WTC11 (cell line): Measurements from ENCODE around the gene LOXL1. TPM values are rescaled to one million over a fixed set of nuclear protein-coding genes. Genes with fewer than 3 reads are reported as not detected.
A peak's percentile ranks its signal among the peaks of the same experiment; 100 is the strongest.

ENCODE experiments used
- ATAC-seq: fragments of 200-7000 bp; cut with Tn5 transposase; 2 replicates; pipeline ENCODE4 v1.10.0; 2021; ENCODE audit warnings: mild to moderate bottlenecking, moderate library complexity
- CTCF ChIA-PET: fragments of 300-600 bp; sonication (Branson Sonifier 250); formaldehyde crosslinking; loops from one replicate; lab custom pipeline; 2021; ENCODE audit warnings: antibody characterized with exemption; lab: Charles Lee
- POLR2A ChIA-PET: fragments of 350-600 bp; sonication (Branson Sonifier 250); formaldehyde crosslinking; loops from one replicate; lab custom pipeline; 2021; ENCODE audit warnings: antibody characterized with exemption; lab: Charles Lee
- DNase-seq: peaks from one replicate; pipeline ENCODE4 v3.0.0; 2021; ENCODE audit warnings: low spot score
- H3K27ac Mint-ChIP-seq: 2 replicates; pipeline ENCODE4 v1.8.0; 2021; ENCODE audit warnings: mixed read lengths
- H3K27me3 Mint-ChIP-seq: 2 replicates; pipeline ENCODE4 v1.8.0; 2021; ENCODE audit warnings: low read depth, mild to moderate bottlenecking, moderate library complexity, mixed read lengths
- H3K36me3 Mint-ChIP-seq: 2 replicates; pipeline ENCODE4 v1.8.0; 2021; ENCODE audit warnings: mixed read lengths
- H3K4me1 Mint-ChIP-seq: 2 replicates; pipeline ENCODE4 v1.8.0; 2022; ENCODE audit warnings: mixed read lengths
- H3K4me3 Mint-ChIP-seq: 2 replicates; pipeline ENCODE4 v1.8.0; 2021; ENCODE audit warnings: mild to moderate bottlenecking, moderate library complexity, mixed read lengths
- H3K9me3 Mint-ChIP-seq: 2 replicates; pipeline ENCODE4 v1.8.0; 2021; ENCODE audit warnings: mixed read lengths
- CBFB ChIP-seq: sonication (generic); formaldehyde crosslinking; IDR thresholded peaks from 2 replicates; pipeline ENCODE4 v1.8.1; 2022; ENCODE audit warnings: mild to moderate bottlenecking, low read depth, missing genetic modification reagents
- CREB1 ChIP-seq: sonication (generic); formaldehyde crosslinking; IDR thresholded peaks from 2 replicates; pipeline ENCODE4 v1.8.0; 2023; ENCODE audit warnings: mild to moderate bottlenecking, missing genetic modification reagents
- ELF4 ChIP-seq: sonication (generic); formaldehyde crosslinking; IDR thresholded peaks from 2 replicates; pipeline ENCODE4 v1.8.1; 2022; ENCODE audit warnings: low read depth, mild to moderate bottlenecking, moderate library complexity, missing genetic modification reagents
- FOXK1 ChIP-seq: sonication (generic); formaldehyde crosslinking; IDR thresholded peaks from 2 replicates; pipeline ENCODE4 v1.8.0; 2022; ENCODE audit warnings: mild to moderate bottlenecking, moderate library complexity, missing genetic modification reagents
- FOXP1 ChIP-seq: sonication (generic); formaldehyde crosslinking; IDR thresholded peaks from 2 replicates; pipeline ENCODE4 v1.8.0; 2022; ENCODE audit warnings: missing genetic modification reagents, mild to moderate bottlenecking, moderate library complexity, borderline replicate concordance
- GRHL2 ChIP-seq: fragments of 250-450 bp; sonication (Bioruptor Pico); IDR thresholded peaks from 2 replicates; pipeline ENCODE4 v1.8.0; 2022; ENCODE audit warnings: mild to moderate bottlenecking, moderate library complexity; ENCODE audit not compliant: insufficient replicate concordance, severe bottlenecking
- HMGA2 ChIP-seq: fragments of 250-450 bp; sonication (Bioruptor Pico); IDR thresholded peaks from 2 replicates; pipeline ENCODE4 v1.4.0; 2021; ENCODE audit warnings: mild to moderate bottlenecking, moderate library complexity
- MXD4 ChIP-seq: fragments of 250-450 bp; sonication (Bioruptor Pico); IDR thresholded peaks from 2 replicates; pipeline ENCODE4 v1.8.0; 2021; ENCODE audit warnings: mild to moderate bottlenecking, moderate library complexity, borderline replicate concordance
- NFATC4 ChIP-seq: fragments of 250-450 bp; sonication (Bioruptor Pico); IDR thresholded peaks from 2 replicates; pipeline ENCODE4 v1.9.0; 2021; ENCODE audit warnings: mild to moderate bottlenecking
- NR3C1 ChIP-seq: sonication (generic); formaldehyde crosslinking; conservative IDR thresholded peaks from 2 replicates; pipeline ENCODE4 v1.8.1; 2023; ENCODE audit warnings: low read depth, mild to moderate bottlenecking, missing genetic modification reagents
- RORB ChIP-seq: fragments of 250-450 bp; sonication (Bioruptor Pico); IDR thresholded peaks from 2 replicates; pipeline ENCODE4 v1.9.0; 2021; ENCODE audit warnings: mild to moderate bottlenecking
- SP1 ChIP-seq: sonication (generic); formaldehyde crosslinking; conservative IDR thresholded peaks from 2 replicates; pipeline ENCODE4 v1.8.1; 2022; ENCODE audit warnings: missing genetic modification reagents
- TEAD1 ChIP-seq: sonication (generic); formaldehyde crosslinking; IDR thresholded peaks from 2 replicates; pipeline ENCODE4 v1.8.0; 2022; ENCODE audit warnings: mild to moderate bottlenecking, missing genetic modification reagents
- ZNF263 ChIP-seq: sonication (generic); formaldehyde crosslinking; IDR thresholded peaks from 2 replicates; pipeline ENCODE4 v1.8.1; 2022; ENCODE audit warnings: low read depth, mild to moderate bottlenecking, moderate library complexity, missing genetic modification reagents
- total RNA-seq: library from RNA; stranded (reverse); gene quantifications from 3 replicates; pipeline ENCODE4 v1.2.3, GENCODE V29; 2021
- TF ChIP-seq, protein P1 (sequence below): fragments of 250-450 bp; sonication (Bioruptor Pico); IDR thresholded peaks from 2 replicates; pipeline ENCODE4 v1.9.0; 2021; ENCODE audit warnings: mild to moderate bottlenecking
- TF ChIP-seq, protein P2 (sequence below): sonication (generic); formaldehyde crosslinking; IDR thresholded peaks from 2 replicates; pipeline ENCODE4 v1.8.0; 2022; ENCODE audit warnings: missing genetic modification reagents
- TF ChIP-seq, protein P3 (sequence below): sonication (generic); formaldehyde crosslinking; conservative IDR thresholded peaks from 2 replicates; pipeline ENCODE4 v1.8.1; 2023; ENCODE audit warnings: mild to moderate bottlenecking, low read depth, missing genetic modification reagents, moderate library complexity
- TF ChIP-seq, protein P4 (sequence below): sonication (generic); formaldehyde crosslinking; IDR thresholded peaks from 2 replicates; pipeline ENCODE4 v1.8.1; 2022; ENCODE audit warnings: low read depth, mild to moderate bottlenecking, moderate library complexity, missing genetic modification reagents, borderline replicate concordance
- TF ChIP-seq, protein P5 (sequence below): sonication (generic); formaldehyde crosslinking; IDR thresholded peaks from 2 replicates; pipeline ENCODE4 v1.8.0; 2023; ENCODE audit warnings: missing genetic modification reagents
- TF ChIP-seq, protein P6 (sequence below): sonication (generic); formaldehyde crosslinking; IDR thresholded peaks from 2 replicates; pipeline ENCODE4 v1.8.0; 2023; ENCODE audit warnings: mild to moderate bottlenecking, missing genetic modification reagents

Gene LOXL1
- total RNA-seq, 1 experiment from 2014 or later: 10.6 TPM

DNA sequence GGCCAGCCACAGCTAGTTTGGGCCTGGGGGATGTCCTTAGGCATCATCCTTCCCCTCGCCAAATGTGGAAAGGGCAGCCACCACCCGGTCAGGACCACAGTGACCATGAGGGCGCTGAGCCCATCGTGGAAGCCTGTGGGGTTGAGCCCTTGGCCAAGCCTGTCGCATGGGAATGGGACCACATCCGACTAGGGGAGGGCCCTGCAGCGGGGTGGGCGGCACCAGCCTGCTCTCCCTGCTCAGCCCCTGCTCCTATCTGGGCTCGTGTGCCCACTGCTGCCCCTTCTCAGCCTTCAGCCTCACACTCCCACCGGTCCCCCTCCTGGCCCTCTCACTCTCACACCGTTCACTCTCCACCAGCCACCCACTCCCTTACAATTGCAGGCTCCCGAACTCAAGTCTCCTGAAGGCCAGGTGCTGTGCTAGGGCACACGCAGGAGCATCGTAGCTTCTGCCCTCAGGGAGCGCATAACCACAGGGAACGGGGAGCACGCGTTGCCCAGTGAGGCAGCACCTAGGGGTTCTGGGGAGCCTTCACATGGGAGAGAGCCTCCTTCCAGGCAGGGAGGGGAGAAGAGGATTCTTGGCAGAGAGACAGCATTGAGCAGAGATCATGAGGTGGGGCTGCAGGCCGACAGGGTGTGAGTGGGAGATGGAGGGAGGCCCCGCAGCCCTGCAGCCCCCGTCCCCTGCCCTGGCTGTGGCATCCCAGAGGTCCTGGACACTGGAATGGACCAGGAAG, 26.1 kb downstream of the LOXL1 start:
- no peak for ATAC-seq
- Mint-ChIP-seq H3K9me3 (no peaks in the 10 kb centered on the region), H3K4me3 (no peak overlapping the region), H3K27me3 (peaks cover 3% of the 10 kb centered on the region; the same call in 1 of the 2 replicates), H3K36me3 (no peaks in the 10 kb centered on the region), H3K27ac (no peak overlapping the region; the same call in 1 of the 2 replicates), H3K4me1 (peaks cover 10% of the 10 kb centered on the region)
- ChIA-PET CTCF (interaction anchor here (0.8 to 7.3 kb wide), 16 partner anchors 14 to 370 kb away, joined by 4 to 93 read pairs (median 11); partner anchors contain the start of genes LOXL1 and PML), POLR2A (no interaction called here)
- TF ChIP-seq, protein P1, sequence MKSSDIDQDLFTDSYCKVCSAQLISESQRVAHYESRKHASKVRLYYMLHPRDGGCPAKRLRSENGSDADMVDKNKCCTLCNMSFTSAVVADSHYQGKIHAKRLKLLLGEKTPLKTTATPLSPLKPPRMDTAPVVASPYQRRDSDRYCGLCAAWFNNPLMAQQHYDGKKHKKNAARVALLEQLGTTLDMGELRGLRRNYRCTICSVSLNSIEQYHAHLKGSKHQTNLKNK (CRISPR knock-in tag): no peak
- TF ChIP-seq, protein P2, sequence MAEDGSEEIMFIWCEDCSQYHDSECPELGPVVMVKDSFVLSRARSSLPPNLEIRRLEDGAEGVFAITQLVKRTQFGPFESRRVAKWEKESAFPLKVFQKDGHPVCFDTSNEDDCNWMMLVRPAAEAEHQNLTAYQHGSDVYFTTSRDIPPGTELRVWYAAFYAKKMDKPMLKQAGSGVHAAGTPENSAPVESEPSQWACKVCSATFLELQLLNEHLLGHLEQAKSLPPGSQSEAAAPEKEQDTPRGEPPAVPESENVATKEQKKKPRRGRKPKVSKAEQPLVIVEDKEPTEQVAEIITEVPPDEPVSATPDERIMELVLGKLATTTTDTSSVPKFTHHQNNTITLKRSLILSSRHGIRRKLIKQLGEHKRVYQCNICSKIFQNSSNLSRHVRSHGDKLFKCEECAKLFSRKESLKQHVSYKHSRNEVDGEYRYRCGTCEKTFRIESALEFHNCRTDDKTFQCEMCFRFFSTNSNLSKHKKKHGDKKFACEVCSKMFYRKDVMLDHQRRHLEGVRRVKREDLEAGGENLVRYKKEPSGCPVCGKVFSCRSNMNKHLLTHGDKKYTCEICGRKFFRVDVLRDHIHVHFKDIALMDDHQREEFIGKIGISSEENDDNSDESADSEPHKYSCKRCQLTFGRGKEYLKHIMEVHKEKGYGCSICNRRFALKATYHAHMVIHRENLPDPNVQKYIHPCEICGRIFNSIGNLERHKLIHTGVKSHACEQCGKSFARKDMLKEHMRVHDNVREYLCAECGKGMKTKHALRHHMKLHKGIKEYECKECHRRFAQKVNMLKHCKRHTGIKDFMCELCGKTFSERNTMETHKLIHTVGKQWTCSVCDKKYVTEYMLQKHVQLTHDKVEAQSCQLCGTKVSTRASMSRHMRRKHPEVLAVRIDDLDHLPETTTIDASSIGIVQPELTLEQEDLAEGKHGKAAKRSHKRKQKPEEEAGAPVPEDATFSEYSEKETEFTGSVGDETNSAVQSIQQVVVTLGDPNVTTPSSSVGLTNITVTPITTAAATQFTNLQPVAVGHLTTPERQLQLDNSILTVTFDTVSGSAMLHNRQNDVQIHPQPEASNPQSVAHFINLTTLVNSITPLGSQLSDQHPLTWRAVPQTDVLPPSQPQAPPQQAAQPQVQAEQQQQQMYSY (CRISPR knock-in tag): 0 out of 2 replicates have a peak, but pooled peaks have one; percentile 32
- DNase-seq: no peak

DNA sequence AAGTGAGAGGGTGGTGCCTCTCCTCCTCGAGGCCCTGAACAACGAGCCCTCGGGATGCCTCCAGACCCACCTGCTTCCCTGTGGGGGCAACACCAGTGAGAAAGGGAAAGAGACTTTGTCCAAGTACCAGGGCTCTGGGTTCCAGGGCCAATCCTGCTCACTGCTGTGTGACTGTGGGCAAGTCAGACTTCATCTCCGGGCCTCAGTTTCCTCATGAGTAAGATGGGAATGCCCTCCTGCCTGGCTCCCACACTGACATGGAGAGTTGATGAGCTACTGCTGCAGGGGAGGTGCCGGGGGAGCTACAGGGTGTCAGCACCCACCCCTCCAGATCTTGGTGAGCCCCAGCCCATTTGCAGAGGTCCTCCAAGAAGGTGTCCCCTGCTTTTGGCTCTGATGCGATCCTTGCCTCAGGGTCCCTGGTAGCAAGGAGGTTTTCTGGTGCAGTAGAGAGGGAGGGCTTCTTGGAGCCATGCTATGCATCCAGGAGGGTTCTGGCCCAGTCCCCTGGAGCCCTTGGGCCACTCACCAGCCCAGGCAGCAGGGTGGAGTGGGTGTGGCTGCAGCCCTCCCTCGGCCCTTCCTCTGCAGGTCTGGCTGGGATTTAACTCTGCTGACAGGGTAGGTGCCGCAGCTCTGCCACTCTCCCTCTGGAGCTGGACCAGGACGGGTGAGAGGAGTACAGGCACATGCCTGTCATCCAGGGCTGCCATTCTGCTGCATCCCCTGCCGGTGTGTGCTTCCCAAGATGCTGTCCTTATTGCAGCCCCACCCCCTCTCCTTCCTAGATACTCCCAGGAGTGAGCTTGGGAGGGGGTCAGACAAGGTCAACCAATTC, 26.9 kb downstream of the LOXL1 start:
- no peak overlapping the region for H3K4me3 Mint-ChIP-seq
- peaks cover 3% of the 10 kb centered on the region; the same call in 1 of the 2 replicates for H3K27me3 Mint-ChIP-seq
- CTCF ChIA-PET: interaction anchor here (1.5 to 7.3 kb wide), 6 partner anchors 20 to 84 kb away, joined by 6 to 61 read pairs (median 12); partner anchors contain the start of gene LOXL1
- ATAC-seq (no peak), DNase-seq (no peak)
- no peaks in the 10 kb centered on the region for H3K36me3 Mint-ChIP-seq
- no peaks in the 10 kb centered on the region for H3K9me3 Mint-ChIP-seq
- TF ChIP-seq, protein P3, sequence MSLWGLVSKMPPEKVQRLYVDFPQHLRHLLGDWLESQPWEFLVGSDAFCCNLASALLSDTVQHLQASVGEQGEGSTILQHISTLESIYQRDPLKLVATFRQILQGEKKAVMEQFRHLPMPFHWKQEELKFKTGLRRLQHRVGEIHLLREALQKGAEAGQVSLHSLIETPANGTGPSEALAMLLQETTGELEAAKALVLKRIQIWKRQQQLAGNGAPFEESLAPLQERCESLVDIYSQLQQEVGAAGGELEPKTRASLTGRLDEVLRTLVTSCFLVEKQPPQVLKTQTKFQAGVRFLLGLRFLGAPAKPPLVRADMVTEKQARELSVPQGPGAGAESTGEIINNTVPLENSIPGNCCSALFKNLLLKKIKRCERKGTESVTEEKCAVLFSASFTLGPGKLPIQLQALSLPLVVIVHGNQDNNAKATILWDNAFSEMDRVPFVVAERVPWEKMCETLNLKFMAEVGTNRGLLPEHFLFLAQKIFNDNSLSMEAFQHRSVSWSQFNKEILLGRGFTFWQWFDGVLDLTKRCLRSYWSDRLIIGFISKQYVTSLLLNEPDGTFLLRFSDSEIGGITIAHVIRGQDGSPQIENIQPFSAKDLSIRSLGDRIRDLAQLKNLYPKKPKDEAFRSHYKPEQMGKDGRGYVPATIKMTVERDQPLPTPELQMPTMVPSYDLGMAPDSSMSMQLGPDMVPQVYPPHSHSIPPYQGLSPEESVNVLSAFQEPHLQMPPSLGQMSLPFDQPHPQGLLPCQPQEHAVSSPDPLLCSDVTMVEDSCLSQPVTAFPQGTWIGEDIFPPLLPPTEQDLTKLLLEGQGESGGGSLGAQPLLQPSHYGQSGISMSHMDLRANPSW (CRISPR knock-in tag): no peak
- TF ChIP-seq ZNF263 (CRISPR knock-in tag) (no peak), ELF4 (CRISPR knock-in tag) (no peak), TEAD1 (no peak), FOXP1 (CRISPR knock-in tag) (no peak), RORB (CRISPR knock-in tag) (no peak), NFATC4 (CRISPR knock-in tag) (no peak), MXD4 (CRISPR knock-in tag) (no peak), HMGA2 (CRISPR knock-in tag) (no peak), GRHL2 (CRISPR knock-in tag) (no peak), FOXK1 (CRISPR knock-in tag) (no peak), CREB1 (CRISPR knock-in tag) (no peak), SP1 (CRISPR knock-in tag) (no peak), CBFB (CRISPR knock-in tag) (no peak), NR3C1 (CRISPR knock-in tag) (no peak)
- TF ChIP-seq, protein P4, sequence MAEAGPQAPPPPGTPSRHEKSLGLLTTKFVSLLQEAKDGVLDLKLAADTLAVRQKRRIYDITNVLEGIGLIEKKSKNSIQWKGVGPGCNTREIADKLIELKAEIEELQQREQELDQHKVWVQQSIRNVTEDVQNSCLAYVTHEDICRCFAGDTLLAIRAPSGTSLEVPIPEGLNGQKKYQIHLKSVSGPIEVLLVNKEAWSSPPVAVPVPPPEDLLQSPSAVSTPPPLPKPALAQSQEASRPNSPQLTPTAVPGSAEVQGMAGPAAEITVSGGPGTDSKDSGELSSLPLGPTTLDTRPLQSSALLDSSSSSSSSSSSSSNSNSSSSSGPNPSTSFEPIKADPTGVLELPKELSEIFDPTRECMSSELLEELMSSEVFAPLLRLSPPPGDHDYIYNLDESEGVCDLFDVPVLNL (CRISPR knock-in tag): no peak
- TF ChIP-seq, protein P5, sequence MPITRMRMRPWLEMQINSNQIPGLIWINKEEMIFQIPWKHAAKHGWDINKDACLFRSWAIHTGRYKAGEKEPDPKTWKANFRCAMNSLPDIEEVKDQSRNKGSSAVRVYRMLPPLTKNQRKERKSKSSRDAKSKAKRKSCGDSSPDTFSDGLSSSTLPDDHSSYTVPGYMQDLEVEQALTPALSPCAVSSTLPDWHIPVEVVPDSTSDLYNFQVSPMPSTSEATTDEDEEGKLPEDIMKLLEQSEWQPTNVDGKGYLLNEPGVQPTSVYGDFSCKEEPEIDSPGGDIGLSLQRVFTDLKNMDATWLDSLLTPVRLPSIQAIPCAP (CRISPR knock-in tag): no peak
- TF ChIP-seq, protein P6, sequence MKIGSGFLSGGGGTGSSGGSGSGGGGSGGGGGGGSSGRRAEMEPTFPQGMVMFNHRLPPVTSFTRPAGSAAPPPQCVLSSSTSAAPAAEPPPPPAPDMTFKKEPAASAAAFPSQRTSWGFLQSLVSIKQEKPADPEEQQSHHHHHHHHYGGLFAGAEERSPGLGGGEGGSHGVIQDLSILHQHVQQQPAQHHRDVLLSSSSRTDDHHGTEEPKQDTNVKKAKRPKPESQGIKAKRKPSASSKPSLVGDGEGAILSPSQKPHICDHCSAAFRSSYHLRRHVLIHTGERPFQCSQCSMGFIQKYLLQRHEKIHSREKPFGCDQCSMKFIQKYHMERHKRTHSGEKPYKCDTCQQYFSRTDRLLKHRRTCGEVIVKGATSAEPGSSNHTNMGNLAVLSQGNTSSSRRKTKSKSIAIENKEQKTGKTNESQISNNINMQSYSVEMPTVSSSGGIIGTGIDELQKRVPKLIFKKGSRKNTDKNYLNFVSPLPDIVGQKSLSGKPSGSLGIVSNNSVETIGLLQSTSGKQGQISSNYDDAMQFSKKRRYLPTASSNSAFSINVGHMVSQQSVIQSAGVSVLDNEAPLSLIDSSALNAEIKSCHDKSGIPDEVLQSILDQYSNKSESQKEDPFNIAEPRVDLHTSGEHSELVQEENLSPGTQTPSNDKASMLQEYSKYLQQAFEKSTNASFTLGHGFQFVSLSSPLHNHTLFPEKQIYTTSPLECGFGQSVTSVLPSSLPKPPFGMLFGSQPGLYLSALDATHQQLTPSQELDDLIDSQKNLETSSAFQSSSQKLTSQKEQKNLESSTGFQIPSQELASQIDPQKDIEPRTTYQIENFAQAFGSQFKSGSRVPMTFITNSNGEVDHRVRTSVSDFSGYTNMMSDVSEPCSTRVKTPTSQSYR (CRISPR knock-in tag): no peak
- H3K4me1 Mint-ChIP-seq: peaks cover 10% of the 10 kb centered on the region
- no peak overlapping the region for H3K27ac Mint-ChIP-seq
- POLR2A ChIA-PET: interaction anchor here (0.5 kb wide), 1 partner anchor 12 kb away, joined by 3 read pairs; no protein-coding TSS in a partner anchor
